Vagina (tissue), 2 donors: Measurements from ENCODE around the gene NUP62.

ENCODE experiments used
- CTCF ChIP-seq, 3 experiments: fragments of 450-650 bp in 2 of 3; fragments of 200-600 bp in 1 of 3; sonication (generic) in 1 of 3; IDR thresholded peaks; one replicate each; pipeline ENCODE4 v1.5.1; 2017 to 2019; ENCODE audit warnings: antibody characterized with exemption in 3 of 3, mild to moderate bottlenecking in 2 of 3, moderate library complexity in 2 of 3
- POLR2AphosphoS5 ChIP-seq, 2 donors: sonication (generic); formaldehyde crosslinking; IDR thresholded peaks; one replicate each; pipeline ENCODE4 v1.9.0; 2017; ENCODE audit warnings: antibody characterized with exemption in 2 of 2, mild to moderate bottlenecking in 2 of 2, low read depth in 1 of 2; ENCODE audit not compliant: insufficient read depth in 1 of 2

- TF ChIP-seq CTCF (IDR thresholded peaks at IDR 0.05) (no peak), POLR2AphosphoS5 (IDR thresholded peaks at IDR 0.05; ENCODE audit: insufficient read depth in 1 of 2, low read depth in 1 of 2) (no peak)
Measured at GRCh38 chr19:49915271-49915670, 14.0 kb downstream of the NUP62 start.
